NCI-H2107 treated with DMSO at 0.1 percent for 48 hours (cell line): ENCODE data around the gene ZNF324.

Source experiments
- DNase-seq: peaks from one replicate; lab custom pipeline; 2025; ENCODE audit not compliant: unreplicated experiment; lab: John Stamatoyannopoulos, UW

Gene ZNF324

GRCh38 chr19:58520257-58520599 is 53.3 kb downstream of the ZNF324 start:
- no peak for DNase-seq

- no peak for DNase-seq
These were observed 54.8 kb downstream of the ZNF324 start for GRCh38 chr19:58521651-58522050.

- DNase-seq, result no peak
These were observed 55.8 kb downstream of the ZNF324 start for GRCh38 chr19:58522709-58523108.
